HepG2 (cell line): ENCODE data around the gene UAP1L1. TPM values are rescaled to one million over a fixed set of nuclear protein-coding genes. Genes with fewer than 3 reads are reported as not detected.

ENCODE experiments used
- BORCS8-MEF2B ChIP-seq: sonication (generic); formaldehyde crosslinking; IDR thresholded peaks from 2 replicates; pipeline ENCODE4 v1.8.0; 2022; ENCODE audit warnings: mild to moderate bottlenecking, missing genetic modification reagents
- DMTF1 ChIP-seq: sonication (generic); formaldehyde crosslinking; IDR thresholded peaks from 2 replicates; pipeline ENCODE4 v1.4.0; 2020; ENCODE audit warnings: mild to moderate bottlenecking, missing genetic modification reagents
- ELF3 ChIP-seq: IDR thresholded peaks from 2 replicates; pipeline ENCODE4 v1.6.1; 2016; ENCODE audit warnings: missing genetic modification reagents, missing compliant biosample characterization
- JUND ChIP-seq: sonication (generic); formaldehyde crosslinking; IDR thresholded peaks from 2 replicates; pipeline ENCODE4 v1.8.0; 2022; ENCODE audit warnings: mild to moderate bottlenecking, missing genetic modification reagents
- SOX6 ChIP-seq, 2 experiments: fragments of 450-650 bp in 1 of 2; sonication (generic) in 1 of 2; formaldehyde crosslinking in 1 of 2; IDR thresholded peaks; 2 replicates each; pipeline versions ENCODE4 v1.4.0 to v1.6.1; 2017 to 2020; ENCODE audit warnings: antibody characterized with exemption in 1 of 2, mild to moderate bottlenecking in 1 of 2, missing genetic modification reagents in 1 of 2
- ZBTB10 ChIP-seq: sonication (generic); formaldehyde crosslinking; IDR thresholded peaks from 2 replicates; pipeline ENCODE4 v1.4.0; 2020; ENCODE audit warnings: missing genetic modification reagents, borderline replicate concordance
- ZBTB39 ChIP-seq: sonication (generic); formaldehyde crosslinking; IDR thresholded peaks from 2 replicates; pipeline ENCODE4 v1.5.0; 2020; ENCODE audit warnings: missing genetic modification reagents
- ZFP37 ChIP-seq: sonication (generic); formaldehyde crosslinking; IDR thresholded peaks from 2 replicates; pipeline ENCODE4 v1.4.0; 2020; ENCODE audit warnings: missing genetic modification reagents, borderline replicate concordance
- ZFY ChIP-seq: sonication (generic); formaldehyde crosslinking; IDR thresholded peaks from 2 replicates; pipeline ENCODE4 v1.4.0; 2020; ENCODE audit warnings: missing genetic modification reagents
- ZNF10 ChIP-seq: sonication (generic); formaldehyde crosslinking; IDR thresholded peaks from 2 replicates; pipeline ENCODE4 v1.4.0; 2020; ENCODE audit warnings: mild to moderate bottlenecking, low read depth, missing genetic modification reagents, borderline replicate concordance
- ZNF331 ChIP-seq: sonication (generic); formaldehyde crosslinking; IDR thresholded peaks from 2 replicates; pipeline ENCODE4 v1.4.0; 2020; ENCODE audit warnings: missing genetic modification reagents
- polyA plus RNA-seq, 8 experiments: library from polyadenylated mRNA; depleted of rRNA in 3 of 8; stranded (reverse) in 7 of 8; unstranded in 1 of 8; fragments of >200 nt; fragmentation: Illumina TruSeq in 4 of 8; extraction: Trizol in 4 of 8; gene quantifications; 2 replicates each; pipeline versions ENCODE4 v1.2.1 to v1.2.3, GENCODE V29; 2011 to 2016; ENCODE audit warnings: low read depth in 4 of 8, missing spikeins in 1 of 8, mixed read lengths in 1 of 8; ENCODE audit not compliant: insufficient read depth in 1 of 8
- total RNA-seq, 5 experiments: library from RNA; depleted of rRNA; stranded (reverse); fragments of >200 nt; fragmentation: Illumina TruSeq; extraction: Trizol; gene quantifications; 2 replicates each; pipeline ENCODE4 v1.2.3, GENCODE V29; 2016; ENCODE audit warnings: low read depth in 1 of 5
- TF ChIP-seq, protein P1 (sequence below), 2 experiments: sonication (generic) in 1 of 2; formaldehyde crosslinking in 1 of 2; IDR thresholded peaks; 2 replicates each; pipeline versions ENCODE4 v1.5.1 to v1.6.1; 2011 to 2020; ENCODE audit warnings: borderline replicate concordance in 1 of 2, low read depth in 1 of 2, low read length in 1 of 2, mild to moderate bottlenecking in 1 of 2, missing genetic modification reagents in 1 of 2, moderate library complexity in 1 of 2
- TF ChIP-seq, protein P2 (sequence below): sonication (generic); formaldehyde crosslinking; conservative IDR thresholded peaks from 2 replicates; pipeline ENCODE4 v1.4.0; 2020; ENCODE audit warnings: missing genetic modification reagents

The UAP1L1 gene
- total and polyA plus RNA-seq, 2 of the 13 experiments (the other 11 are each of a cell fraction or from before 2014, with no cell fraction given): 5.4 to 6.4 TPM

- TF ChIP-seq ZBTB10 (CRISPR knock-in tag): no peak
- TF ChIP-seq ZFP37 (CRISPR knock-in tag): no peak
- TF ChIP-seq ZNF331 (CRISPR knock-in tag): peak; percentile 63
- TF ChIP-seq ZNF10: no peak
- TF ChIP-seq BORCS8-MEF2B: peak; percentile 36; the same call in 1 of the 2 replicates
- TF ChIP-seq DMTF1: no peak
- TF ChIP-seq ZFY (CRISPR knock-in tag): peak; percentile 84
- TF ChIP-seq, protein P1, sequence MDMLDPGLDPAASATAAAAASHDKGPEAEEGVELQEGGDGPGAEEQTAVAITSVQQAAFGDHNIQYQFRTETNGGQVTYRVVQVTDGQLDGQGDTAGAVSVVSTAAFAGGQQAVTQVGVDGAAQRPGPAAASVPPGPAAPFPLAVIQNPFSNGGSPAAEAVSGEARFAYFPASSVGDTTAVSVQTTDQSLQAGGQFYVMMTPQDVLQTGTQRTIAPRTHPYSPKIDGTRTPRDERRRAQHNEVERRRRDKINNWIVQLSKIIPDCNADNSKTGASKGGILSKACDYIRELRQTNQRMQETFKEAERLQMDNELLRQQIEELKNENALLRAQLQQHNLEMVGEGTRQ (IDR thresholded peaks at IDR 0.05; ENCODE audit: low read depth, low read length): peak; percentile 76
- TF ChIP-seq, protein P1 (CRISPR knock-in tag; IDR thresholded peaks at IDR 0.05; ENCODE audit: borderline replicate concordance): peak; percentile 85
- TF ChIP-seq, protein P2, sequence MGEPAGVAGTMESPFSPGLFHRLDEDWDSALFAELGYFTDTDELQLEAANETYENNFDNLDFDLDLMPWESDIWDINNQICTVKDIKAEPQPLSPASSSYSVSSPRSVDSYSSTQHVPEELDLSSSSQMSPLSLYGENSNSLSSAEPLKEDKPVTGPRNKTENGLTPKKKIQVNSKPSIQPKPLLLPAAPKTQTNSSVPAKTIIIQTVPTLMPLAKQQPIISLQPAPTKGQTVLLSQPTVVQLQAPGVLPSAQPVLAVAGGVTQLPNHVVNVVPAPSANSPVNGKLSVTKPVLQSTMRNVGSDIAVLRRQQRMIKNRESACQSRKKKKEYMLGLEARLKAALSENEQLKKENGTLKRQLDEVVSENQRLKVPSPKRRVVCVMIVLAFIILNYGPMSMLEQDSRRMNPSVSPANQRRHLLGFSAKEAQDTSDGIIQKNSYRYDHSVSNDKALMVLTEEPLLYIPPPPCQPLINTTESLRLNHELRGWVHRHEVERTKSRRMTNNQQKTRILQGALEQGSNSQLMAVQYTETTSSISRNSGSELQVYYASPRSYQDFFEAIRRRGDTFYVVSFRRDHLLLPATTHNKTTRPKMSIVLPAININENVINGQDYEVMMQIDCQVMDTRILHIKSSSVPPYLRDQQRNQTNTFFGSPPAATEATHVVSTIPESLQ (CRISPR knock-in tag): no peak
- peak; percentile 6; the same call in 1 of the 2 replicates for TF ChIP-seq JUND (CRISPR knock-in tag)
- peak; percentile 35; the same call in 1 of the 2 replicates for TF ChIP-seq ZBTB39 (CRISPR knock-in tag)
- TF ChIP-seq SOX6 (IDR thresholded peaks at IDR 0.05): no peak
- TF ChIP-seq SOX6 (CRISPR knock-in tag; IDR thresholded peaks at IDR 0.05): peak; percentile 23
- TF ChIP-seq ELF3 (CRISPR knock-in tag): peak; percentile 55; the same call in 1 of the 2 replicates
Observed at GRCh38 chr9:137086531-137087408, 9.5 kb downstream of the UAP1L1 start, which contains the start of gene MAN1B1 (continued).
